Activated T-cell treated with anti-CD3 and anti-CD28 coated beads, Interleukin-2, amount 50 U/mL, for 72 hours (primary cell): ENCODE results near the gene SV2C. TPM values are rescaled to one million over a fixed set of nuclear protein-coding genes. Genes with fewer than 3 reads are reported as not detected.
"Not testable (repeated sequence)": the region's sequence is repeated elsewhere in the genome, so short reads cannot be mapped to it uniquely, and the experiment has no call there.

Experiments
- ATAC-seq, 2 donors: fragments of 150-1000 bp; cut with Tn5 transposase; replicated peaks in 1 of 2; 2 replicates each; pipeline ENCODE4 v1.10.0; 2021; ENCODE audit warnings: moderate library complexity in 2 of 2, mild to moderate bottlenecking in 1 of 2
- DNase-seq, 2 donors: peaks; one replicate each; pipeline ENCODE4 v3.0.0; 2021 to 2022; ENCODE audit warnings: mixed read lengths in 1 of 2
- H3K27ac Mint-ChIP-seq: one replicate; pipeline ENCODE4 v1.8.0; 2022; ENCODE audit warnings: mild to moderate bottlenecking, moderate library complexity, mixed read lengths
- H3K27me3 Mint-ChIP-seq: one replicate; pipeline ENCODE4 v1.8.0; 2022; ENCODE audit warnings: low read depth, mixed read lengths
- H3K36me3 Mint-ChIP-seq, 2 donors: one replicate each; pipeline ENCODE4 v1.8.0; 2022; ENCODE audit warnings: mixed read lengths in 2 of 2, mild to moderate bottlenecking in 1 of 2; ENCODE audit not compliant: insufficient read depth in 2 of 2
- H3K4me1 Mint-ChIP-seq: one replicate; pipeline ENCODE4 v1.8.0; 2022; ENCODE audit warnings: low read depth, mixed read lengths
- H3K4me3 Mint-ChIP-seq, 2 donors: one replicate each; pipeline ENCODE4 v1.8.0; 2022; ENCODE audit warnings: mild to moderate bottlenecking in 2 of 2, mixed read lengths in 2 of 2, moderate library complexity in 2 of 2
- H3K9me3 Mint-ChIP-seq, 2 donors: one replicate each; pipeline ENCODE4 v1.8.0; 2022; ENCODE audit warnings: mixed read lengths in 2 of 2
- total RNA-seq, 2 donors: library from RNA; stranded (reverse); gene quantifications; one replicate each; pipeline ENCODE4 v1.2.3, GENCODE V29; 2022

Gene SV2C
- total RNA-seq, 2 donors from 2014 or later = 0.19 to 0.23 TPM

GRCh38 chr5:76291305-76292077 lies 208.3 kb downstream of the SV2C start:
- H3K4me1 Mint-ChIP-seq = peaks cover 6% of the 10 kb centered on the region
- peaks cover 20% of the 10 kb centered on the region for H3K27me3 Mint-ChIP-seq
- H3K27ac Mint-ChIP-seq = no peak overlapping the region
- no peaks in the 10 kb centered on the region for H3K9me3 Mint-ChIP-seq
- ATAC-seq (no peak), DNase-seq (no peak)
- H3K36me3 Mint-ChIP-seq = peaks cover 0 to 1% of the 10 kb centered on the region in 2 donors
- H3K4me3 Mint-ChIP-seq = no peak overlapping the region

GRCh38 chr5:76292620-76293322 lies 209.6 kb downstream of the SV2C start:
- DNase-seq = no peak
- Mint-ChIP-seq H3K36me3 (no peaks in the 10 kb centered on the region), H3K9me3 (no peaks in the 10 kb centered on the region), H3K27me3 (peaks cover 21% of the 10 kb centered on the region), H3K4me3 (no peak overlapping the region), H3K4me1 (peaks cover 6% of the 10 kb centered on the region), H3K27ac (no peak overlapping the region)
- no peak for ATAC-seq

GRCh38 chr5:76294573-76294972 lies 211.4 kb downstream of the SV2C start:
- ATAC-seq (no peak), DNase-seq (no peak)
- no peaks in the 10 kb centered on the region for H3K36me3 Mint-ChIP-seq
- H3K4me1 Mint-ChIP-seq = peaks cover 11% of the 10 kb centered on the region
- peaks cover 21% of the 10 kb centered on the region for H3K27me3 Mint-ChIP-seq
- no peaks in the 10 kb centered on the region for H3K9me3 Mint-ChIP-seq
- H3K27ac Mint-ChIP-seq = no peak overlapping the region
- no peak overlapping the region for H3K4me3 Mint-ChIP-seq

- Mint-ChIP-seq H3K4me3 (no peak overlapping the region), H3K4me1 (peaks cover 13% of the 10 kb centered on the region), H3K27ac (no peak overlapping the region), H3K9me3 (no peaks in the 10 kb centered on the region), H3K36me3 (no peaks in the 10 kb centered on the region), H3K27me3 (peaks cover 13% of the 10 kb centered on the region)
- ATAC-seq = no peak
- no peak for DNase-seq
These were observed 215.7 kb downstream of the SV2C start for GRCh38 chr5:76298852-76299251.

GRCh38 chr5:76299592-76299991 lies 216.4 kb downstream of the SV2C start:
- H3K4me3 Mint-ChIP-seq = peak overlapping the region; percentile 21 to 28
- H3K27me3 Mint-ChIP-seq = peaks cover 13% of the 10 kb centered on the region
- H3K9me3 Mint-ChIP-seq = no peaks in the 10 kb centered on the region
- H3K27ac Mint-ChIP-seq = peak overlapping the region; percentile 12
- peaks cover 20% of the 10 kb centered on the region for H3K4me1 Mint-ChIP-seq
- H3K36me3 Mint-ChIP-seq = no peaks in the 10 kb centered on the region
- no peak for DNase-seq
- ATAC-seq = peak; percentile 20 to 37

GRCh38 chr5:76301932-76302331 lies 218.7 kb downstream of the SV2C start:
- not testable (repeated sequence) for DNase-seq, H3K27ac Mint-ChIP-seq, H3K36me3 Mint-ChIP-seq, H3K4me3 Mint-ChIP-seq, H3K9me3 Mint-ChIP-seq, ATAC-seq, H3K27me3 Mint-ChIP-seq
- H3K4me1 Mint-ChIP-seq = peaks cover 23% of the 10 kb centered on the region

GRCh38 chr5:76302661-76303060 lies 219.5 kb downstream of the SV2C start:
- DNase-seq, H3K9me3 Mint-ChIP-seq, H3K4me3 Mint-ChIP-seq, H3K27ac Mint-ChIP-seq, H3K36me3 Mint-ChIP-seq, H3K27me3 Mint-ChIP-seq, ATAC-seq: not testable (repeated sequence)
- peaks cover 23% of the 10 kb centered on the region for H3K4me1 Mint-ChIP-seq

GRCh38 chr5:76303921-76304320 lies 220.7 kb downstream of the SV2C start:
- Mint-ChIP-seq H3K27ac (peak overlapping the region; percentile 43), H3K36me3 (no peaks in the 10 kb centered on the region), H3K4me1 (peaks cover 26% of the 10 kb centered on the region), H3K9me3 (peaks cover 0 to 1% of the 10 kb centered on the region in 2 donors), H3K4me3 (peak overlapping the region; percentile 15 to 27), H3K27me3 (no peaks in the 10 kb centered on the region)
- ATAC-seq = peak; percentile 72 to 89
- DNase-seq = peak; percentile 33 to 40

GRCh38 chr5:76305269-76305668 lies 222.1 kb downstream of the SV2C start:
- Mint-ChIP-seq H3K9me3 (peaks cover 0 to 3% of the 10 kb centered on the region in 2 donors), H3K27me3 (no peaks in the 10 kb centered on the region), H3K27ac (no peak overlapping the region), H3K4me1 (peaks cover 21% of the 10 kb centered on the region), H3K36me3 (no peaks in the 10 kb centered on the region), H3K4me3 (no peak overlapping the region)
- ATAC-seq (no peak), DNase-seq (no peak)

- DNase-seq (no peak), ATAC-seq (no peak)
- Mint-ChIP-seq H3K4me1 (peaks cover 21% of the 10 kb centered on the region), H3K27ac (no peak overlapping the region), H3K36me3 (no peaks in the 10 kb centered on the region), H3K9me3 (peaks cover 0 to 3% of the 10 kb centered on the region in 2 donors), H3K27me3 (no peaks in the 10 kb centered on the region), H3K4me3 (no peak overlapping the region)
These were observed 222.6 kb downstream of the SV2C start for GRCh38 chr5:76305775-76306174.

GRCh38 chr5:76310208-76310607 lies 227.0 kb downstream of the SV2C start:
- H3K27me3 Mint-ChIP-seq = no peaks in the 10 kb centered on the region
- no peaks in the 10 kb centered on the region for H3K36me3 Mint-ChIP-seq
- no peak overlapping the region for H3K4me3 Mint-ChIP-seq
- peak overlapping the region; percentile 17 for H3K27ac Mint-ChIP-seq
- peaks cover 9% of the 10 kb centered on the region for H3K4me1 Mint-ChIP-seq
- DNase-seq (no peak), ATAC-seq (no peak)
- H3K9me3 Mint-ChIP-seq = peaks cover 0 to 2% of the 10 kb centered on the region in 2 donors

- no peak overlapping the region for H3K4me3 Mint-ChIP-seq
- peaks cover 0 to 2% of the 10 kb centered on the region in 2 donors for H3K9me3 Mint-ChIP-seq
- H3K36me3 Mint-ChIP-seq = no peaks in the 10 kb centered on the region
- no peak for DNase-seq
- peaks cover 6% of the 10 kb centered on the region for H3K4me1 Mint-ChIP-seq
- no peak overlapping the region for H3K27ac Mint-ChIP-seq
- no peaks in the 10 kb centered on the region for H3K27me3 Mint-ChIP-seq
- no peak for ATAC-seq
These were observed 229.6 kb downstream of the SV2C start for GRCh38 chr5:76312783-76313182.

GRCh38 chr5:76314643-76315042 lies 231.5 kb downstream of the SV2C start:
- DNase-seq = no peak
- Mint-ChIP-seq H3K9me3 (peaks cover 0 to 2% of the 10 kb centered on the region in 2 donors), H3K4me1 (peaks cover 4% of the 10 kb centered on the region), H3K27me3 (no peaks in the 10 kb centered on the region), H3K36me3 (no peaks in the 10 kb centered on the region), H3K27ac (no peak overlapping the region), H3K4me3 (no peak overlapping the region)
- no peak for ATAC-seq
